SK-N-SH (cell line): ENCODE measurements around the gene CDC34. TPM values are rescaled to one million over a fixed set of nuclear protein-coding genes. Genes with fewer than 3 reads are reported as not detected.

Source experiments
- CTCF ChIA-PET: fragments of 300-600, 350-600 bp; formaldehyde crosslinking; extraction: SDS; loops from one replicate; lab custom pipeline; 2021; lab: Yijun Ruan, JAX
- POLR2A ChIA-PET: fragments of 350-600 bp; sonication (Branson Sonifier 250); formaldehyde crosslinking; extraction: SDS; loops from one replicate; lab custom pipeline; 2020; ENCODE audit warnings: antibody characterized with exemption, inconsistent platforms; lab: Yijun Ruan, JAX
- DNase-seq: peaks from one replicate; pipeline ENCODE4 v3.0.0; 2012
- H2AFZ ChIP-seq: fragments of 200-600 bp; sonication (generic); 2 replicates; pipeline ENCODE4 v1.8.1; 2016; ENCODE audit warnings: antibody characterized with exemption, mild to moderate bottlenecking, low read depth
- H3F3A ChIP-seq: fragments of 200-600 bp; sonication (generic); replicated peaks from 2 replicates; pipeline ENCODE3; 2016; ENCODE audit warnings: antibody characterized with exemption, mild to moderate bottlenecking; ENCODE audit not compliant: insufficient read depth
- H3K27ac ChIP-seq, 2 experiments: fragments of 200-500 bp in 1 of 2; fragments of 200-600 bp in 1 of 2; sonication (Bioruptor generic) in 1 of 2; sonication (generic), shearing (Covaris generic) in 1 of 2; 2 replicates each; pipeline versions ENCODE4 v1.5.1 to v1.6.1; 2014 to 2016; ENCODE audit warnings: low read depth in 2 of 2, inconsistent platforms in 1 of 2, low read length in 1 of 2, mild to moderate bottlenecking in 1 of 2, mixed read lengths in 1 of 2
- H3K27me3 ChIP-seq: fragments of 200-600 bp; sonication (generic), shearing (Covaris generic); 2 replicates; pipeline ENCODE4 v1.6.1; 2016; ENCODE audit warnings: mixed run types; ENCODE audit not compliant: insufficient read depth
- H3K36me3 ChIP-seq, 2 experiments: fragments of 200-500 bp in 1 of 2; fragments of 200-600 bp in 1 of 2; sonication (Bioruptor generic) in 1 of 2; sonication (generic) in 1 of 2; replicated peaks in 1 of 2; 2 replicates each; pipeline versions ENCODE3 to v1.5.1; 2014 to 2016; ENCODE audit warnings: low read length in 1 of 2, mild to moderate bottlenecking in 1 of 2; ENCODE audit not compliant: insufficient read depth in 2 of 2, control insufficient read depth in 1 of 2
- H3K4me1 ChIP-seq, 2 experiments: fragments of 200-500 bp in 1 of 2; fragments of 200-600 bp in 1 of 2; sonication (Bioruptor generic) in 1 of 2; sonication (generic), shearing (Covaris generic) in 1 of 2; 2 replicates each; pipeline versions ENCODE4 v1.5.1 to v1.6.1; 2014 to 2016; ENCODE audit warnings: low read depth in 1 of 2, low read length in 1 of 2, mixed run types in 1 of 2; ENCODE audit not compliant: insufficient read depth in 2 of 2, control insufficient read depth in 1 of 2
- H3K4me2 ChIP-seq: fragments of 200-600 bp; sonication (generic), shearing (Covaris generic); 2 replicates; pipeline ENCODE4 v1.6.1; 2017; ENCODE audit warnings: mixed run types
- H3K4me3 ChIP-seq, 2 experiments: fragments of 200-500 bp in 1 of 2; fragments of 200-600 bp in 1 of 2; sonication (Bioruptor generic) in 1 of 2; sonication (generic), shearing (Covaris generic) in 1 of 2; 2 replicates each; pipeline versions ENCODE4 v1.5.1 to v1.8.1; 2014 to 2016; ENCODE audit warnings: low read depth in 2 of 2, inconsistent platforms in 1 of 2, low read length in 1 of 2, mild to moderate bottlenecking in 1 of 2, mixed read lengths in 1 of 2, moderate library complexity in 1 of 2
- H3K79me2 ChIP-seq: fragments of 200-600 bp; sonication (generic); 2 replicates; pipeline ENCODE4 v1.8.1; 2017; ENCODE audit warnings: mild to moderate bottlenecking; ENCODE audit not compliant: insufficient read depth
- H3K9ac ChIP-seq: fragments of 200-600 bp; sonication (generic); 2 replicates; pipeline ENCODE4 v1.6.1; 2017; ENCODE audit warnings: mixed run types
- H3K9me2 ChIP-seq: fragments of 200-600 bp; sonication (generic); 2 replicates; pipeline ENCODE4 v1.6.1; 2017; ENCODE audit warnings: mixed run types
- H3K9me3 ChIP-seq: fragments of 200-600 bp; sonication (generic); 2 replicates; pipeline ENCODE4 v1.6.1; 2017; ENCODE audit warnings: mixed run types, mild to moderate bottlenecking, moderate library complexity
- H4K20me1 ChIP-seq: fragments of 200-600 bp; sonication (generic); 2 replicates; pipeline ENCODE4 v1.6.1; 2017; ENCODE audit warnings: mild to moderate bottlenecking, mixed run types; ENCODE audit not compliant: insufficient read depth
- CTCF ChIP-seq: fragments of 200-600 bp; sonication (generic); IDR thresholded peaks from 2 replicates; pipeline ENCODE4 v1.6.1; 2017; ENCODE audit warnings: antibody characterized with exemption, mild to moderate bottlenecking, moderate library complexity
- ELF1 ChIP-seq: IDR thresholded peaks from 2 replicates; pipeline ENCODE4 v1.4.0; 2012
- EZH2phosphoT487 ChIP-seq: fragments of 200-600 bp; sonication (generic); IDR thresholded peaks from 2 replicates; pipeline ENCODE4 v1.6.1; 2017; ENCODE audit warnings: low read depth, mixed run types, mild to moderate bottlenecking, antibody characterized with exemption, moderate library complexity, borderline replicate concordance
- FOXJ3 ChIP-seq: sonication (generic); formaldehyde crosslinking; IDR thresholded peaks from 2 replicates; pipeline ENCODE4 v1.5.1; 2020; ENCODE audit warnings: mild to moderate bottlenecking, missing genetic modification reagents
- FOXM1 ChIP-seq: IDR thresholded peaks from 2 replicates; pipeline ENCODE4 v1.4.0; 2012; ENCODE audit warnings: low read depth, mild to moderate bottlenecking
- GABPA ChIP-seq: IDR thresholded peaks from 2 replicates; pipeline ENCODE4 v1.4.0; 2012; ENCODE audit warnings: low read depth, mild to moderate bottlenecking
- MEF2A ChIP-seq: IDR thresholded peaks from 2 replicates; pipeline ENCODE4 v1.4.0; 2012; ENCODE audit warnings: low read depth, borderline replicate concordance
- NFIC ChIP-seq: IDR thresholded peaks from 2 replicates; pipeline ENCODE4 v1.4.0; 2012; ENCODE audit warnings: borderline replicate concordance
- PBX3 ChIP-seq: IDR thresholded peaks from 2 replicates; pipeline ENCODE4; 2012
- RFX5 ChIP-seq: IDR thresholded peaks from 2 replicates; pipeline ENCODE4 v1.6.1; 2012; ENCODE audit warnings: mild to moderate bottlenecking, improper control_type of control experiment, low read length
- RXRA ChIP-seq: IDR thresholded peaks from 2 replicates; pipeline ENCODE4 v1.4.0; 2012; ENCODE audit warnings: low read depth, mild to moderate bottlenecking, borderline replicate concordance
- TAF1 ChIP-seq: IDR thresholded peaks from 2 replicates; pipeline ENCODE4 v1.6.1; 2012; ENCODE audit warnings: low read depth, mild to moderate bottlenecking, low read length, moderate library complexity, borderline replicate concordance
- YY1 ChIP-seq: IDR thresholded peaks from 2 replicates; pipeline ENCODE4 v1.4.0; 2012; ENCODE audit warnings: low read depth, mild to moderate bottlenecking
- ZBTB33 ChIP-seq: IDR thresholded peaks from 2 replicates; pipeline ENCODE4 v1.4.0; 2012; ENCODE audit warnings: low read depth, borderline replicate concordance
- WGBS: methylation state at CpG from one replicate; pipeline ENCODE4 v1.1.6; 2017; ENCODE audit warnings: low lambda C conversion rate; 5-methylcytosine and 5-hydroxymethylcytosine counted together
- polyA plus RNA-seq, 3 experiments: library from polyadenylated mRNA; depleted of rRNA; stranded (reverse); fragments of >200 nt; gene quantifications; 2 replicates each; pipeline ENCODE4 v1.2.3, GENCODE V29; 2012

CDC34 gene
- polyA plus RNA-seq, 1 of the 3 experiments (the other 2 are of a cell fraction): 96.7 TPM

- Histone ChIP-seq H3F3A (no peaks in the 10 kb centered on the region), H3K9ac (no peak overlapping the region), H3K79me2 (no peaks in the 10 kb centered on the region), H3K4me1 (peaks cover 0 to 4% of the 10 kb centered on the region in 2 experiments; a peak in 1 of 4 replicates), H3K9me3 (no peaks in the 10 kb centered on the region), H3K4me2 (no peak overlapping the region)
- TF ChIP-seq TAF1: no peak
- TF ChIP-seq YY1: no peak
- no peak for TF ChIP-seq ZBTB33
- TF ChIP-seq MEF2A: no peak
- TF ChIP-seq NFIC: no peak
- TF ChIP-seq FOXJ3 (CRISPR knock-in tag): no peak
- TF ChIP-seq ELF1: no peak
- TF ChIP-seq PBX3: no peak
- TF ChIP-seq CTCF: no peak
- TF ChIP-seq, all 33 proteins: peak for 0
- Histone ChIP-seq H3K9me2 (no peaks in the 10 kb centered on the region), H3K27me3 (no peaks in the 10 kb centered on the region), H3K36me3 (peaks cover 0 to 5% of the 10 kb centered on the region in 2 experiments), H4K20me1 (no peaks in the 10 kb centered on the region), H3K4me3 (no peak overlapping the region), H3K27ac (no peak overlapping the region), H2AFZ (no peak overlapping the region)
- WGBS: 100% methylated on average over 2 of the region's 15 CpGs
- CTCF ChIA-PET: interaction anchor here (1.4 to 6.1 kb wide), 5 partner anchors 8 to 41 kb away, joined by 3 to 23 read pairs (median 3); partner anchors contain the start of gene CDC34
- POLR2A ChIA-PET: no interaction called here
- no peak for DNase-seq
Observed at GRCh38 chr19:547117-547516, 15.6 kb downstream of the CDC34 start.

- H3K36me3 ChIP-seq: no peaks in the 10 kb centered on the region
- ChIA-PET POLR2A (no interaction called here), CTCF (interaction anchor here (1.1 to 6.1 kb wide), 4 partner anchors 9 to 80 kb away, joined by 3 to 23 read pairs (median 14); partner anchors contain the start of gene CDC34)
- no peaks in the 10 kb centered on the region for H3K9me3 ChIP-seq
- WGBS: 77% methylated on average over 16 of the region's 26 CpGs
- H3K27ac ChIP-seq: no peak overlapping the region
- H3F3A ChIP-seq: no peaks in the 10 kb centered on the region
- H3K27me3 ChIP-seq: no peaks in the 10 kb centered on the region
- H3K4me1 ChIP-seq: peaks cover 0 to 4% of the 10 kb centered on the region in 2 experiments; a peak in 1 of 4 replicates
- no peaks in the 10 kb centered on the region for H4K20me1 ChIP-seq
- no peak overlapping the region for H3K4me2 ChIP-seq
- H2AFZ ChIP-seq: no peak overlapping the region
- H3K9me2 ChIP-seq: no peaks in the 10 kb centered on the region
- H3K79me2 ChIP-seq: no peaks in the 10 kb centered on the region
- no peak overlapping the region for H3K9ac ChIP-seq
- no peak overlapping the region for H3K4me3 ChIP-seq
- no peak for DNase-seq
- TF ChIP-seq CTCF (no peak), RXRA (no peak), FOXM1 (no peak), EZH2phosphoT487 (no peak), TAF1 (no peak), GABPA (no peak), RFX5 (no peak), ELF1 (no peak)
Observed at GRCh38 chr19:547836-548720, 16.5 kb downstream of the CDC34 start.
